ENCODE data around the gene TRAM2.

GRCh38 chr6:52546678-52547077 is 30.2 kb downstream of the TRAM2 start:
- TF ChIP-seq CTCF (IDR thresholded peaks at IDR 0.05) (no peak), POLR2AphosphoS5 (IDR thresholded peaks at IDR 0.05) (no peak), POLR2A (IDR thresholded peaks at IDR 0.05; ENCODE audit: low read depth) (no peak), EP300 (IDR thresholded peaks at IDR 0.05) (no peak)
